GM12865 (cell line): ENCODE results near the gene MERTK.
"Not testable (repeated sequence)": the region's sequence is repeated elsewhere in the genome, so short reads cannot be mapped to it uniquely, and the experiment has no call there.

ENCODE experiments used
- DNase-seq: peaks from one replicate; pipeline ENCODE4 v3.0.0; 2010; ENCODE audit warnings: low read depth
- H3K4me3 ChIP-seq: 2 replicates; pipeline ENCODE4 v1.5.1; 2011; ENCODE audit warnings: mild to moderate bottlenecking, low read depth, low read length, control low read depth
- CTCF ChIP-seq: IDR thresholded peaks from 2 replicates; pipeline ENCODE4 v1.5.1; 2011; ENCODE audit warnings: low read length, control low read depth, low read depth, inconsistent platforms; ENCODE audit not compliant: insufficient read depth; ENCODE audit errors: missing control alignments

MERTK gene

GRCh38 chr2:112061840-112062239, 163.4 kb downstream of the MERTK start:
- no peak overlapping the region for H3K4me3 ChIP-seq
- DNase-seq = no peak
- no peak for TF ChIP-seq CTCF

GRCh38 chr2:112062894-112063293, 164.5 kb downstream of the MERTK start:
- no peak for TF ChIP-seq CTCF
- no peak overlapping the region for H3K4me3 ChIP-seq
- peak; percentile 31 for DNase-seq

GRCh38 chr2:112065486-112065885, 167.1 kb downstream of the MERTK start:
- no peak overlapping the region for H3K4me3 ChIP-seq
- no peak for DNase-seq
- TF ChIP-seq CTCF = no peak

GRCh38 chr2:112065966-112066365, 167.6 kb downstream of the MERTK start:
- H3K4me3 ChIP-seq = no peak overlapping the region
- no peak for DNase-seq
- TF ChIP-seq CTCF = no peak

GRCh38 chr2:112069794-112070193, 171.4 kb downstream of the MERTK start:
- H3K4me3 ChIP-seq, DNase-seq: not testable (repeated sequence)

- no peak for TF ChIP-seq CTCF
- no peak overlapping the region for H3K4me3 ChIP-seq
- DNase-seq = no peak
Measured at GRCh38 chr2:112073875-112074274, 175.5 kb downstream of the MERTK start.

GRCh38 chr2:112074506-112074905, 176.1 kb downstream of the MERTK start:
- no peak for TF ChIP-seq CTCF
- no peak overlapping the region for H3K4me3 ChIP-seq
- no peak for DNase-seq
